ENCODE measurements around the gene LRTM2.

Gene LRTM2

DNA sequence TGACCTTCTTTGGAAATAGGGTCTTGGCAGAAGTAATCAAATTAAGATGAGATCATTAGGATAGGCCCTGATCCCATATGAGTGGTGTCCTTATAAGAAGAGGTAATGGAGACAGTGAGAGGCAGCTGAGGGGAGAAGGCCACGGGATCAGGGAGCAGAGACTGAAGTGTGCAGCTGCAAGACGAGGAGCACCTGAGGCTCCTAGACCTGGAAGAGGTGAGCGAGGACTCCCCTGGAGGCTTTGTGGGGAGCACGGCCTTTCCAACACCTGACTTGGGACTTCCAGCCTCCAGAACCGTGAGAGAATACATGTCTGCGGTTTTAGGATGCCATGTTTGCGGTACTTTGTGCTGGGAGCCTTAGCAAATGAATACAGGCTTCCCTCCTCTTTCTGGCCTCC is 37.5 kb downstream of the LRTM2 start (continued):
- no peak for TF ChIP-seq ZNF311 (tag by site-specific recombination; IDR thresholded peaks at IDR 0.05; ENCODE audit: borderline replicate concordance)
- no peak for TF ChIP-seq ZNF169 (tag by site-specific recombination; IDR thresholded peaks at IDR 0.05)

DNA sequence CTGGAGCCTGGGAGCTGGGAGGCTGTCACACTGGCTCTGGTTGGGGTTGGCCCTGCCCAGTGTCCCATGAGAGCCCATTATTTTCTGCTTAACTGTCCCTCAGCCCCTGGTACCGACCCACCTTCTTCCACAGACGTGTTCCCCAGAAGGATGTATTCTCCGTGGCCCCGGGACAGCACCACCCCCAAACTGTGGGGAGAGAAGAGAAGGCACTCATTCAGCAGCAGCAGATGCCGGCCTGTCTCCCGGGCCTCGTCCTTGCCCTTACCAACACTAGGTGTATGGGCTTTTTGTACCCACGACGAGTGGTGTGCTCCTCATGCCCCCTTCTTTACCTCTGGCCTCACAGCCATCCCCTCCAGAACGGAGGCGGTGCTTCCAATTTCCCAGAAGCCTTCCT is 38.1 kb downstream of the LRTM2 start:
- Histone ChIP-seq H3K4me1 (ENCODE audit: control insufficient read depth, insufficient read depth, low read length) (no peaks in the 10 kb centered on the region), H3K9me3 (ENCODE audit: control insufficient read depth, insufficient read depth, low read depth, low read length) (no peaks in the 10 kb centered on the region), H3K27ac (ENCODE audit: extremely low read depth, low read depth, low read length) (no peak overlapping the region), H3K4me3 (ENCODE audit: low read depth, low read length) (no peak overlapping the region), H3K36me3 (ENCODE audit: control insufficient read depth in 2 of 2, insufficient read depth in 1 of 2, low read length in 2 of 2) (no peaks in the 10 kb centered on the region)
- POLR2A ChIA-PET: no interaction called here
- no peak for TF ChIP-seq ZNF335 (tag by site-specific recombination; conservative IDR thresholded peaks at IDR 0.05)
- no peak for TF ChIP-seq ZNF623 (tag by site-specific recombination; IDR thresholded peaks at IDR 0.05)
- TF ChIP-seq ZNF2 (tag by site-specific recombination; IDR thresholded peaks at IDR 0.05): no peak
- no peak for TF ChIP-seq ZNF10 (tag by site-specific recombination; IDR thresholded peaks at IDR 0.05)
- TF ChIP-seq ZBTB17 (tag by site-specific recombination; IDR thresholded peaks at IDR 0.05): no peak
- no peak for TF ChIP-seq ZNF394 (tag by site-specific recombination; IDR thresholded peaks at IDR 0.05; ENCODE audit: borderline replicate concordance)
- no peak for TF ChIP-seq ZNF510 (tag by site-specific recombination; IDR thresholded peaks at IDR 0.05; ENCODE audit: insufficient replicate concordance)
- no peak for TF ChIP-seq MEIS1 (CRISPR knock-in tag; IDR thresholded peaks at IDR 0.05; ENCODE audit: borderline replicate concordance)
- no peak for TF ChIP-seq ZNF24 (tag by site-specific recombination; IDR thresholded peaks at IDR 0.05)
- no peak for TF ChIP-seq KLF7 (tag by site-specific recombination; IDR thresholded peaks at IDR 0.05; ENCODE audit: borderline replicate concordance)
- no peak for TF ChIP-seq SALL2 (tag by site-specific recombination; IDR thresholded peaks at IDR 0.05; ENCODE audit: borderline replicate concordance)
- TF ChIP-seq GFI1B (tag by site-specific recombination; IDR thresholded peaks at IDR 0.05): no peak
- no peak for TF ChIP-seq ZNF140 (tag by site-specific recombination; IDR thresholded peaks at IDR 0.05)
- no peak for TF ChIP-seq ZNF341 (tag by site-specific recombination; IDR thresholded peaks at IDR 0.05; ENCODE audit: low read depth)
- TF ChIP-seq, protein P1, sequence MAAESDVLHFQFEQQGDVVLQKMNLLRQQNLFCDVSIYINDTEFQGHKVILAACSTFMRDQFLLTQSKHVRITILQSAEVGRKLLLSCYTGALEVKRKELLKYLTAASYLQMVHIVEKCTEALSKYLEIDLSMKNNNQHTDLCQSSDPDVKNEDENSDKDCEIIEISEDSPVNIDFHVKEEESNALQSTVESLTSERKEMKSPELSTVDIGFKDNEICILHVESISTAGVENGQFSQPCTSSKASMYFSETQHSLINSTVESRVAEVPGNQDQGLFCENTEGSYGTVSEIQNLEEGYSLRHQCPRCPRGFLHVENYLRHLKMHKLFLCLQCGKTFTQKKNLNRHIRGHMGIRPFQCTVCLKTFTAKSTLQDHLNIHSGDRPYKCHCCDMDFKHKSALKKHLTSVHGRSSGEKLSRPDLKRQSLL (tag by site-specific recombination; IDR thresholded peaks at IDR 0.05): no peak
- no peak for TF ChIP-seq YY1 (tag by site-specific recombination; IDR thresholded peaks at IDR 0.05)
- TF ChIP-seq ZNF654 (tag by site-specific recombination; IDR thresholded peaks at IDR 0.05; ENCODE audit: low read depth): no peak
- CTCF ChIA-PET: no interaction called here

DNA sequence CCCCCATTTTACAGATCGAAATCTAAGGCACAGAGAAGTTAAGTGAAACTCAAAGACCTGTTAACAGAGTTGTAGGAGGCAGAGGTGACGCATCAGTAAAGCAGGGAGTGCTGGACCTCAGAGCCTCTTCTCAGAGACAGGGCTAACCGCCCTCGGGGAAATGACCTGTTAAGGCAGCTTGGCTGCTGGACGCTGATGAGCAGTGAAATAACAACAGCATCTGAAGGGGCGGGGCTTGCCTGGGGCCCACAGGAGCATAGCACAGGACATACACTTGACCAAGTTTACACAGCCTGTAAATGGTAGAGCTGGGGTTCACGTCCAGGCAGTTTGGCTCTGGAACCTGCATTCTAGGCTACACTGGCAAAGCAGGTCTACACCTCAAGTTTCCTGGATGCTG is 39.3 kb downstream of the LRTM2 start:
- CTCF ChIA-PET: interaction anchor here (0.6 kb wide), 1 partner anchor 205 kb away, joined by 3 read pairs; no protein-coding TSS in a partner anchor
- no peak for TF ChIP-seq ZNF37A (tag by site-specific recombination; IDR thresholded peaks at IDR 0.05)
- TF ChIP-seq ZFP69B (tag by site-specific recombination; IDR thresholded peaks at IDR 0.05): peak; percentile 62; the same call in 1 of the 2 replicates
- TF ChIP-seq, protein P2, sequence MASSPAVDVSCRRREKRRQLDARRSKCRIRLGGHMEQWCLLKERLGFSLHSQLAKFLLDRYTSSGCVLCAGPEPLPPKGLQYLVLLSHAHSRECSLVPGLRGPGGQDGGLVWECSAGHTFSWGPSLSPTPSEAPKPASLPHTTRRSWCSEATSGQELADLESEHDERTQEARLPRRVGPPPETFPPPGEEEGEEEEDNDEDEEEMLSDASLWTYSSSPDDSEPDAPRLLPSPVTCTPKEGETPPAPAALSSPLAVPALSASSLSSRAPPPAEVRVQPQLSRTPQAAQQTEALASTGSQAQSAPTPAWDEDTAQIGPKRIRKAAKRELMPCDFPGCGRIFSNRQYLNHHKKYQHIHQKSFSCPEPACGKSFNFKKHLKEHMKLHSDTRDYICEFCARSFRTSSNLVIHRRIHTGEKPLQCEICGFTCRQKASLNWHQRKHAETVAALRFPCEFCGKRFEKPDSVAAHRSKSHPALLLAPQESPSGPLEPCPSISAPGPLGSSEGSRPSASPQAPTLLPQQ (tag by site-specific recombination; IDR thresholded peaks at IDR 0.05): peak; percentile 43; the same call in 1 of the 2 replicates
- H3K36me3 ChIP-seq (ENCODE audit: control insufficient read depth in 2 of 2, insufficient read depth in 1 of 2, low read length in 2 of 2): no peaks in the 10 kb centered on the region
- POLR2A ChIA-PET: no interaction called here
- no peaks in the 10 kb centered on the region for H3K9me3 ChIP-seq (ENCODE audit: control insufficient read depth, insufficient read depth, low read depth, low read length)
- H3K4me1 ChIP-seq (ENCODE audit: control insufficient read depth, insufficient read depth, low read length): no peaks in the 10 kb centered on the region
- no peak overlapping the region for H3K4me3 ChIP-seq (ENCODE audit: low read depth, low read length)
- H3K27ac ChIP-seq (ENCODE audit: extremely low read depth, low read depth, low read length): no peak overlapping the region
